Measurements from ENCODE around the gene IPO9.

IPO9 gene

DNA sequence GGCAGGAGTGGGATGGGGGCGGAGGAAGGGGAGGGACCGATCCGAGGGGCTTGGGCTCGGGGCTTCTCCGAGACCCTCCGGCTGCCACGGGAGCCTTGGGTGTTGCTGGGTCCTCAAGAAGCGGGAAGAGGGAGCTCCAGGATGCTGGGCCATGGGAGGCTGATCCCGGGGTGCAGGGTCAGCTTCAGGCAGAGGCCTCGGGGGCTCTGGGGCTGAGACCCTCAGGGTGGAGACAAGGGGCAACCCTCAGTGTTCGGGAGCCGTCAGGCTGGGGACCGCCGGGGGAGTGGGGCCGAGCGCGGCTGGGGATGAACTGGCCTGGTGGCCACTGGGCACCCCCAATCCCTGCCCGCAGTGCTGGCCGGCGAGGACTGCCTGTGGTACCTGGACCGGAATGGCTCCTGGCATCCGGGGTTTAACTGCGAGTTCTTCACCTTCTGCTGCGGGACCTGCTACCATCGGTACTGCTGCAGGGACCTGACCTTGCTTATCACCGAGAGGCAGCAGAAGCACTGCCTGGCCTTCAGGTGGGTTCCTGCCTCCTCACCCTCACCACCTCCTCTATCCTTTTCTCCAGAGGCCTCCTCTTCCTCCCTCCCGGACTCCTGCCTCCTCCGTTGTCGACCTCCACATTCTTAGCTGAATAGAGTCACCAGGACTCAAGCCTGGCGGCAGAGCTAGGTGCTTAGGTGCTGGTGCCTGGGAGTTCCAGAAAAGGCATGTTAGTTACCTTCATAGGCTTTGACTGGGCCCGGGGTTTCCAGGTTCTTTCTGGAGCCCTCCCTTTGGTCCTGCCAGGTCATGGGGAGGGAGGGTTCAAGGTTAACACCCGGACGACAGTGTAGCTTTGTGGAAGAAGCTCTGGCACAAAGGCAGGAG lies 60.4 kb downstream of the IPO9 start:
- TF ChIP-seq, protein P1, sequence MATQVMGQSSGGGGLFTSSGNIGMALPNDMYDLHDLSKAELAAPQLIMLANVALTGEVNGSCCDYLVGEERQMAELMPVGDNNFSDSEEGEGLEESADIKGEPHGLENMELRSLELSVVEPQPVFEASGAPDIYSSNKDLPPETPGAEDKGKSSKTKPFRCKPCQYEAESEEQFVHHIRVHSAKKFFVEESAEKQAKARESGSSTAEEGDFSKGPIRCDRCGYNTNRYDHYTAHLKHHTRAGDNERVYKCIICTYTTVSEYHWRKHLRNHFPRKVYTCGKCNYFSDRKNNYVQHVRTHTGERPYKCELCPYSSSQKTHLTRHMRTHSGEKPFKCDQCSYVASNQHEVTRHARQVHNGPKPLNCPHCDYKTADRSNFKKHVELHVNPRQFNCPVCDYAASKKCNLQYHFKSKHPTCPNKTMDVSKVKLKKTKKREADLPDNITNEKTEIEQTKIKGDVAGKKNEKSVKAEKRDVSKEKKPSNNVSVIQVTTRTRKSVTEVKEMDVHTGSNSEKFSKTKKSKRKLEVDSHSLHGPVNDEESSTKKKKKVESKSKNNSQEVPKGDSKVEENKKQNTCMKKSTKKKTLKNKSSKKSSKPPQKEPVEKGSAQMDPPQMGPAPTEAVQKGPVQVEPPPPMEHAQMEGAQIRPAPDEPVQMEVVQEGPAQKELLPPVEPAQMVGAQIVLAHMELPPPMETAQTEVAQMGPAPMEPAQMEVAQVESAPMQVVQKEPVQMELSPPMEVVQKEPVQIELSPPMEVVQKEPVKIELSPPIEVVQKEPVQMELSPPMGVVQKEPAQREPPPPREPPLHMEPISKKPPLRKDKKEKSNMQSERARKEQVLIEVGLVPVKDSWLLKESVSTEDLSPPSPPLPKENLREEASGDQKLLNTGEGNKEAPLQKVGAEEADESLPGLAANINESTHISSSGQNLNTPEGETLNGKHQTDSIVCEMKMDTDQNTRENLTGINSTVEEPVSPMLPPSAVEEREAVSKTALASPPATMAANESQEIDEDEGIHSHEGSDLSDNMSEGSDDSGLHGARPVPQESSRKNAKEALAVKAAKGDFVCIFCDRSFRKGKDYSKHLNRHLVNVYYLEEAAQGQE (IDR thresholded peaks at IDR 0.05; ENCODE audit: insufficient read depth in 1 of 2, low read depth in 2 of 2, low read length in 2 of 2) = no peak
- TF ChIP-seq FOXP2 (optimal IDR thresholded peaks at IDR 0.05; ENCODE audit: borderline replicate concordance, extremely low read depth, extremely low read length, insufficient read depth) (no peak), SIN3A (IDR thresholded peaks at IDR 0.05; ENCODE audit: borderline replicate concordance, insufficient read depth, low read length) (no peak), POLR2AphosphoS5 (IDR thresholded peaks at IDR 0.05; ENCODE audit: low read depth, low read length) (no peak), TAF1 (IDR thresholded peaks at IDR 0.05; ENCODE audit: borderline replicate concordance, insufficient read depth, low read length) (no peak)

DNA sequence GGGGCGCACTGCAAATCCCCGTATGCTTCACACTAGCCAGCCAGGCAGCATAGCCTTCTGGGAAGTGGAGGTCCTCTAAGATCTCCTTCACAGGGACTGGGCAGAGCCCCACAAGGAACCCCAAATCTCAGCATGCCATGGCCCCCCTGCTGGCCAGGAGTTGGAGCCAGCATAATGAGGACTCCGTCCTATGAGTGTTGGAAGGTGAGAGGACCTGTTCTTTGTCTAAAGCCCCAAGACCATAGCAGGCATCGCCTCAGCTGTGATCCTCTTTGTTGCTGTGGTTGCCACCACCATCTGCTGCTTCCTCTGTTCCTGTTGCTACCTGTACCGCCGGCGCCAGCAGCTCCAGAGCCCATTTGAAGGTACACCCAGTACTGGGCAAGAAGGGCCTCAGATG lies 61.3 kb downstream of the IPO9 start:
- TF ChIP-seq SIN3A (IDR thresholded peaks at IDR 0.05; ENCODE audit: borderline replicate concordance, insufficient read depth, low read length) (no peak), POLR2AphosphoS5 (IDR thresholded peaks at IDR 0.05; ENCODE audit: low read depth, low read length) (no peak), TAF1 (IDR thresholded peaks at IDR 0.05; ENCODE audit: borderline replicate concordance, insufficient read depth, low read length) (no peak)
- TF ChIP-seq, protein P1 (IDR thresholded peaks at IDR 0.05; ENCODE audit: insufficient read depth in 1 of 2, low read depth in 2 of 2, low read length in 2 of 2) = no peak

DNA sequence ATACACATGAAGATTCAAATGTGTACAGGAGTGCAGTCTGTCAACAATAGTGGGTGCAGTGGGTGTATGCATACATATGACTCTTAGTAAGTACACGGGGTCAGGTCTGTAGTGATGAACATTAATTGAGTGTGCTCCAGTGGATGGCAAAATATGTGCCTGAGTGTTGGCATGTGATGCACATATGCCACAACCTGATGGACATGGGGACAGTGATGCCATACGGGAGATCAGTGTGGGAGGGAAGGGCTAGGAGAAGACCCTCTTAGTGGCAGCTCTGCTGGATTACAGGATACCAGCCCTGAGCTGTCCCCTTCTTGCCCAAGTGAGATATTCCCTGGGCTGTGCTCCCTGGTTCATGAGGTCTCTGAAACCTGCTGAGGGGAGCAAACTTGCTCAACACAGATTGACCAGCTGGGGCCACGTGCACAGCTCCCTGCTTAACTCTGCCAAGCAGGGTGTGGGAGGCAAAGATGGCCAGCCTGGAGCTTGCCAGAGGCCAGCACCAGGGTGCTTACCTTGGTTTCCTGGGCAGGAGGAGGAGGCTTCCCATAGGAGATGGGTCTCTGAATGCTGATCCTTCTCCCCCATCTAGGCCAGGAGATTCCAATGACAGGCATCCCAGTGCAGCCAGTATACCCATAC lies 62.0 kb downstream of the IPO9 start:
- TF ChIP-seq SIN3A (IDR thresholded peaks at IDR 0.05; ENCODE audit: borderline replicate concordance, insufficient read depth, low read length) (no peak), FOXP2 (optimal IDR thresholded peaks at IDR 0.05; ENCODE audit: borderline replicate concordance, extremely low read depth, extremely low read length, insufficient read depth) (no peak), POLR2AphosphoS5 (IDR thresholded peaks at IDR 0.05; ENCODE audit: low read depth, low read length) (no peak), TAF1 (IDR thresholded peaks at IDR 0.05; ENCODE audit: borderline replicate concordance, insufficient read depth, low read length) (no peak)
- TF ChIP-seq, protein P1 (IDR thresholded peaks at IDR 0.05; ENCODE audit: insufficient read depth in 1 of 2, low read depth in 2 of 2, low read length in 2 of 2) = no peak

DNA sequence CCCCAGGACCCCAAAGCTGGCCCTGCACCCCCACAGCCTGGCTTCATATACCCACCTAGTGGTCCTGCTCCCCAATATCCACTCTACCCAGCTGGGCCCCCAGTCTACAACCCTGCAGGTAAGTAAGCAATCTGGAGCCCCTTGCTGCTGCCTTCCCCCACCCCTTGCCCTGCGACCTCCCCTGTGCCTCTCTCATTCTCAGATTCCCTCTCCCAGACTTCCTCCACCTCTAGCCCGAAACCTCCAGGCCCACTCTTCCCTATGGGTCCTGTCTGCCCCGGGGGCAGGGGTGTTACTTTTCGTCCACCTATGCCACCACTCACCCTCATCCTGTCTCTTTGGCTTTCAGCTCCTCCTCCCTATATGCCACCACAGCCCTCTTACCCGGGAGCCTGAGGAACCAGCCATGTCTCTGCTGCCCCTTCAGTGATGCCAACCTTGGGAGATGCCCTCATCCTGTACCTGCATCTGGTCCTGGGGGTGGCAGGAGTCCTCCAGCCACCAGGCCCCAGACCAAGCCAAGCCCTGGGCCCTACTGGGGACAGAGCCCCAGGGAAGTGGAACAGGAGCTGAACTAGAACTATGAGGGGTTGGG lies 62.6 kb downstream of the IPO9 start:
- TF ChIP-seq FOXP2 (optimal IDR thresholded peaks at IDR 0.05; ENCODE audit: borderline replicate concordance, extremely low read depth, extremely low read length, insufficient read depth) (no peak), POLR2AphosphoS5 (IDR thresholded peaks at IDR 0.05; ENCODE audit: low read depth, low read length) (no peak), SIN3A (IDR thresholded peaks at IDR 0.05; ENCODE audit: borderline replicate concordance, insufficient read depth, low read length) (no peak), TAF1 (IDR thresholded peaks at IDR 0.05; ENCODE audit: borderline replicate concordance, insufficient read depth, low read length) (no peak)
- TF ChIP-seq, protein P1 (IDR thresholded peaks at IDR 0.05; ENCODE audit: insufficient read depth in 1 of 2, low read depth in 2 of 2, low read length in 2 of 2) = no peak
